ENCODE results near the gene TC2N. TPM values are rescaled to one million over a fixed set of nuclear protein-coding genes. Genes with fewer than 3 reads are reported as not detected.
"Not testable (repeated sequence)": the region's sequence is repeated elsewhere in the genome, so short reads cannot be mapped to it uniquely, and the experiment has no call there.

Gene TC2N
- total RNA-seq, 1 donor from 2014 or later, result 1.2 TPM

GRCh38 chr14:91742621-91743304 is 124.6 kb downstream of the TC2N start:
- Histone ChIP-seq H3K36me3 (ENCODE audit: insufficient read depth, low read length) (no peaks in the 10 kb centered on the region), H4K20me1 (ENCODE audit: insufficient read depth, low read length) (no peaks in the 10 kb centered on the region), H3K79me2 (ENCODE audit: insufficient read depth, low read length) (no peaks in the 10 kb centered on the region), H2AFZ (ENCODE audit: low read depth, low read length) (no peak overlapping the region), H3K4me2 (ENCODE audit: low read length) (no peak overlapping the region), H3K27ac (ENCODE audit: low read depth, low read length) (no peak overlapping the region), H3K4me1 (ENCODE audit: insufficient read depth, low read length) (no peaks in the 10 kb centered on the region), H3K9me3 (ENCODE audit: insufficient read depth, low read depth, low read length) (no peaks in the 10 kb centered on the region), H3K9ac (ENCODE audit: low read length) (no peak overlapping the region), H3K27me3 (ENCODE audit: insufficient read depth, low read length) (no peaks in the 10 kb centered on the region), H3K4me3 (ENCODE audit: insufficient read depth, low read depth, low read length) (no peak overlapping the region)
- FAIRE-seq (no peak), DNase-seq (ENCODE audit: low read depth) (no peak)
- H3K27ac Mint-ChIP-seq (ENCODE audit: unreplicated experiment), result no peak overlapping the region
- H3K4me1 Mint-ChIP-seq (ENCODE audit: low read depth, unreplicated experiment), result no peaks in the 10 kb centered on the region
- no peaks in the 10 kb centered on the region for H3K27me3 Mint-ChIP-seq (ENCODE audit: low read depth, unreplicated experiment)
- no peak overlapping the region for H3K4me3 Mint-ChIP-seq (ENCODE audit: unreplicated experiment)
- TF ChIP-seq EZH2 (IDR thresholded peaks at IDR 0.05; ENCODE audit: insufficient read depth, low read length) (no peak), CTCF (IDR thresholded peaks at IDR 0.05; ENCODE audit: insufficient read depth, low read depth, low read length) (no peak)
- H3K36me3 Mint-ChIP-seq (ENCODE audit: low read depth, unreplicated experiment), result no peaks in the 10 kb centered on the region
- no peaks in the 10 kb centered on the region for H3K9me3 Mint-ChIP-seq (ENCODE audit: unreplicated experiment)

GRCh38 chr14:91739867-91740266 is 127.5 kb downstream of the TC2N start:
- not testable (repeated sequence) for H3K27me3 Mint-ChIP-seq (ENCODE audit: low read depth, unreplicated experiment); H3K27me3 ChIP-seq (ENCODE audit: insufficient read depth, low read length); H3K4me3 Mint-ChIP-seq (ENCODE audit: unreplicated experiment); H3K4me2 ChIP-seq (ENCODE audit: low read length); H3K79me2 ChIP-seq (ENCODE audit: insufficient read depth, low read length); H3K4me1 ChIP-seq (ENCODE audit: insufficient read depth, low read length); H3K4me1 Mint-ChIP-seq (ENCODE audit: low read depth, unreplicated experiment); H3K27ac ChIP-seq (ENCODE audit: low read depth, low read length); H3K4me3 ChIP-seq (ENCODE audit: insufficient read depth, low read depth, low read length); H3K36me3 Mint-ChIP-seq (ENCODE audit: low read depth, unreplicated experiment); H2AFZ ChIP-seq (ENCODE audit: low read depth, low read length); H3K36me3 ChIP-seq (ENCODE audit: insufficient read depth, low read length); H4K20me1 ChIP-seq (ENCODE audit: insufficient read depth, low read length); H3K9ac ChIP-seq (ENCODE audit: low read length); H3K27ac Mint-ChIP-seq (ENCODE audit: unreplicated experiment); DNase-seq (ENCODE audit: low read depth); FAIRE-seq; H3K9me3 ChIP-seq (ENCODE audit: insufficient read depth, low read depth, low read length); H3K9me3 Mint-ChIP-seq (ENCODE audit: unreplicated experiment)

- no peaks in the 10 kb centered on the region for H3K9me3 ChIP-seq (ENCODE audit: insufficient read depth, low read depth, low read length)
- no peaks in the 10 kb centered on the region for H3K36me3 Mint-ChIP-seq (ENCODE audit: low read depth, unreplicated experiment)
- H3K9me3 Mint-ChIP-seq (ENCODE audit: unreplicated experiment), result no peaks in the 10 kb centered on the region
- TF ChIP-seq CTCF (IDR thresholded peaks at IDR 0.05; ENCODE audit: insufficient read depth, low read depth, low read length), result no peak
- TF ChIP-seq EZH2 (IDR thresholded peaks at IDR 0.05; ENCODE audit: insufficient read depth, low read length), result no peak
- H3K4me1 ChIP-seq (ENCODE audit: insufficient read depth, low read length), result no peaks in the 10 kb centered on the region
- H4K20me1 ChIP-seq (ENCODE audit: insufficient read depth, low read length), result no peaks in the 10 kb centered on the region
- no peaks in the 10 kb centered on the region for H3K27me3 ChIP-seq (ENCODE audit: insufficient read depth, low read length)
- no peak overlapping the region for H3K9ac ChIP-seq (ENCODE audit: low read length)
- H3K27ac Mint-ChIP-seq (ENCODE audit: unreplicated experiment), result no peak overlapping the region
- H3K4me3 Mint-ChIP-seq (ENCODE audit: unreplicated experiment), result no peak overlapping the region
- no peak overlapping the region for H3K27ac ChIP-seq (ENCODE audit: low read depth, low read length)
- no peaks in the 10 kb centered on the region for H3K27me3 Mint-ChIP-seq (ENCODE audit: low read depth, unreplicated experiment)
- no peak overlapping the region for H3K4me3 ChIP-seq (ENCODE audit: insufficient read depth, low read depth, low read length)
- no peak overlapping the region for H2AFZ ChIP-seq (ENCODE audit: low read depth, low read length)
- no peaks in the 10 kb centered on the region for H3K36me3 ChIP-seq (ENCODE audit: insufficient read depth, low read length)
- no peak overlapping the region for H3K4me2 ChIP-seq (ENCODE audit: low read length)
- DNase-seq (ENCODE audit: low read depth) (no peak), FAIRE-seq (no peak)
- H3K79me2 ChIP-seq (ENCODE audit: insufficient read depth, low read length), result no peaks in the 10 kb centered on the region
- peaks cover 5% of the 10 kb centered on the region for H3K4me1 Mint-ChIP-seq (ENCODE audit: low read depth, unreplicated experiment)
These were observed 129.7 kb downstream of the TC2N start for GRCh38 chr14:91737619-91738018.

Data from astrocyte (in vitro differentiated cells and primary cell).